GM12873 (cell line): ENCODE measurements around the gene CHRNA4.

Experiments used
- CTCF ChIP-seq: IDR thresholded peaks from 2 replicates; pipeline ENCODE4 v1.5.1; 2012; ENCODE audit warnings: low read depth, mild to moderate bottlenecking, moderate library complexity, low read length, control low read depth; ENCODE audit not compliant: insufficient read depth; ENCODE audit errors: missing control alignments

CHRNA4 gene

GRCh38 chr20:63301671-63302070 lies 59.5 kb downstream of the CHRNA4 start:
- TF ChIP-seq CTCF = no peak

GRCh38 chr20:63298731-63299312 lies 62.3 kb downstream of the CHRNA4 start:
- no peak for TF ChIP-seq CTCF

- TF ChIP-seq CTCF = no peak
These were observed 63.2 kb downstream of the CHRNA4 start for GRCh38 chr20:63297796-63298572.

- TF ChIP-seq CTCF = no peak
These were observed 63.8 kb downstream of the CHRNA4 start for GRCh38 chr20:63297371-63297781.

- no peak for TF ChIP-seq CTCF
These were observed 64.4 kb downstream of the CHRNA4 start for GRCh38 chr20:63296531-63297299.

GRCh38 chr20:63295846-63296245 lies 65.3 kb downstream of the CHRNA4 start:
- TF ChIP-seq CTCF = no peak

GRCh38 chr20:63295422-63295821 lies 65.7 kb downstream of the CHRNA4 start:
- no peak for TF ChIP-seq CTCF
